HAP-1 (cell line): ENCODE results near the gene TEX53.

Source experiments
- DNase-seq, 2 experiments: peaks; one replicate each; pipeline ENCODE4 v3.0.0-alpha.2; 2016 to 2020; ENCODE audit warnings: low spot score in 2 of 2
- H3K27me3 ChIP-seq: fragments of 250-450 bp; sonication (Bioruptor Pico); 2 replicates; pipeline ENCODE4 v1.5.1; 2020; ENCODE audit warnings: low read depth, mild to moderate bottlenecking, moderate library complexity
- H3K36me3 ChIP-seq: fragments of 250-450 bp; sonication (Bioruptor Pico); replicated peaks from 2 replicates; pipeline ENCODE4 v1.5.1; 2020; ENCODE audit warnings: mild to moderate bottlenecking
- H3K4me1 ChIP-seq: fragments of 250-450 bp; sonication (Bioruptor Pico); 2 replicates; pipeline ENCODE4 v1.5.1; 2020; ENCODE audit warnings: mild to moderate bottlenecking
- H3K4me3 ChIP-seq: fragments of 250-450 bp; sonication (Bioruptor Pico); 2 replicates; pipeline ENCODE4 v1.5.1; 2020; ENCODE audit warnings: mild to moderate bottlenecking, moderate library complexity
- H3K9me3 ChIP-seq: fragments of 250-450 bp; sonication (Bioruptor Pico); 2 replicates; pipeline ENCODE4 v1.5.1; 2020; ENCODE audit warnings: mild to moderate bottlenecking, moderate library complexity
- in situ Hi-C: fragments of 300-500 bp; cut with MboI; formaldehyde crosslinking; loops from 3 replicates; pipeline ENCODE4 v1.14.3; 2020; ENCODE audit warnings: low sequenced_read_pairs, inconsistent platforms, mixed read lengths

The TEX53 gene

DNA sequence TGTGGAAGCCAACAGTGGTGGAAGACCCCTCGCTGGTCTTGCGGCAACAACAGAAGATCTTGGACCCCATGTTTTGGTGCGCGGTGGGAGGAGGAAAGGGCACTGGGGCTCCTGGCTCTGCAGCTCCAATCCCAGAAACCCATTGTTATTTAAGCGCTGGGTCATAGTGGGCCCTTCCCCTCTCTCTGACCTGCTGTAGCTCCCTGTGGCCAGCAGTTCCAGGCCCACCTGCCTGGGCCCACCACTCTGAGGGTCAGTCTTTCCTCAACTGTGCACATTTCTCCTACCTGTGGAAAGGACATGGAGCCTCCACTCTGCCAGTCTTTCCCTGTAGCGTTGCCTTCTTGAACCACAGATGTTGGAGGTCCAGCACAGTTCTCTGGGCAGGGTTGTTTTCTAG is at the start of gene TEX53:
Gene TEX53 (minus strand): TSS at position 101 of the 400 bp plus-strand sequence. CDS start 31 bp downstream, at position 70.
- in situ Hi-C loops: loop anchor here (10.0 kb wide), 2 partner anchors 223 to 253 kb away; no protein-coding TSS in a partner anchor
- Histone ChIP-seq H3K4me1 (peaks cover 4% of the 10 kb centered on the region; the same call in 1 of the 2 replicates), H3K4me3 (no peak within 1 kb of the TSS), H3K9me3 (no peaks in the 10 kb centered on the region), H3K27me3 (peaks cover 2% of the 10 kb centered on the region; the same call in 1 of the 2 replicates), H3K36me3 (no peaks in the 10 kb centered on the region)
- no peak for DNase-seq

DNA sequence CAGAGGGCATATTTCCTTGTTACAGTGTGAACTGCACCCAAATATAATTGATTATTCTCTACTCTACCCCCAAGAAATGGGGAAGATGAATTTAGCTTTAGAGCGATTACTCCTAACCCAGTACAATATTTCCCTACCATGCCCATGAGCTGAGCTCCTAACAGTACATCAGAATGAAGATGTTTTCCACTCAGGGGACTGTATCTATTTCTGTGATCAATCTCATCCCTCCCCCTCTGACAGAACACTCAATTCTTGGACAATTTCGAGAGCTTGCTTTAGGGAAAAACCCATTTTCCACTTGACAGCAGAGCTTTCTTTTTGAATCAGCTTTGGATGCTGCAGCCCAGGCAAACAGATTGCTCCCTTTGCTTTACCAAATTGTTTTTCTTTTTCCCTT is 49.1 kb upstream of the TEX53 start:
- H3K27me3 ChIP-seq: no peaks in the 10 kb centered on the region
- H3K4me1 ChIP-seq: no peaks in the 10 kb centered on the region
- in situ Hi-C loops: no loop called here
- DNase-seq: no peak
- H3K4me3 ChIP-seq: no peak overlapping the region
- H3K36me3 ChIP-seq: no peaks in the 10 kb centered on the region
- no peaks in the 10 kb centered on the region for H3K9me3 ChIP-seq

DNA sequence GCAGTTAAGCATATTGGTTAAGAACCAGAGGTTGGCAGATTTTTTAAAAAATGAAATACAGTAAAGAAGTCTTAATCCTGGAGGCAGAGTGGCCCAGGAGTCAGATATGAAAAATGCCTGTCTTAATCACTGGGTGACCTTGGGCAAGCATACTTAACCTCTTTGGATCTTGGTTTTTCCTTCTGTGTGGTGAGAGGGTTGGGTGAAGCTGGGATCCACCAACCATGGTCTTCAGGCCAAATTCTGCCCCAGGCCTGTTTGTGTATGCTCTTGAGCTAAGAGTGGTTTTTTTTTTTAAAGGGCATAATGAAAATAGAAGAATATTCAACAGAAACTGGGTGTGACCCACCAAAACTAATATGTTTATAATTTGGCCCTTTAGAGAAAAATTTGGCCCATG is 44.4 kb upstream of the TEX53 start:
- Histone ChIP-seq H3K36me3 (no peaks in the 10 kb centered on the region), H3K9me3 (no peaks in the 10 kb centered on the region), H3K4me1 (no peaks in the 10 kb centered on the region), H3K27me3 (no peaks in the 10 kb centered on the region), H3K4me3 (no peak overlapping the region)
- DNase-seq: no peak
- in situ Hi-C loops: no loop called here

DNA sequence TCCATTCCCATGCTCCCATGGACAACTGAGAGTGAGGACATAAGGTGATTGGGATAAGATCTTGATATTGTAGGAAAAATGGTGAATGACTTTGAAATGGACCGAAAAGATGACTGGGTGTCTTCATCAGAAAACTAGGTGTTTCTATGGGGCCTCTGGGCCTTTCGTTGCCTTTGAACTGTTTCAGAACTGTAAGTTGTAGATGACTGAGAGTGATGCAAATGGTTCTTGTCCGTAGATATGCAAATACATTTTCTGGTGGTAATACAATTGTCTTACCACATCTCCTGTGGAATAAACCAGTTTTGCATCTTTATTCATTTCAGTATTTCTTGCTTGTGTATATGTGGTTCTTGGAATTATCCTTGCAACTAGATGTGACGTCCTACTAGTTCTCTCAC is 40.3 kb upstream of the TEX53 start:
- in situ Hi-C loops: no loop called here
- Histone ChIP-seq H3K36me3 (no peaks in the 10 kb centered on the region), H3K4me1 (no peaks in the 10 kb centered on the region), H3K4me3 (no peak overlapping the region), H3K27me3 (no peaks in the 10 kb centered on the region; the same call in 1 of the 2 replicates), H3K9me3 (no peaks in the 10 kb centered on the region)
- no peak for DNase-seq

DNA sequence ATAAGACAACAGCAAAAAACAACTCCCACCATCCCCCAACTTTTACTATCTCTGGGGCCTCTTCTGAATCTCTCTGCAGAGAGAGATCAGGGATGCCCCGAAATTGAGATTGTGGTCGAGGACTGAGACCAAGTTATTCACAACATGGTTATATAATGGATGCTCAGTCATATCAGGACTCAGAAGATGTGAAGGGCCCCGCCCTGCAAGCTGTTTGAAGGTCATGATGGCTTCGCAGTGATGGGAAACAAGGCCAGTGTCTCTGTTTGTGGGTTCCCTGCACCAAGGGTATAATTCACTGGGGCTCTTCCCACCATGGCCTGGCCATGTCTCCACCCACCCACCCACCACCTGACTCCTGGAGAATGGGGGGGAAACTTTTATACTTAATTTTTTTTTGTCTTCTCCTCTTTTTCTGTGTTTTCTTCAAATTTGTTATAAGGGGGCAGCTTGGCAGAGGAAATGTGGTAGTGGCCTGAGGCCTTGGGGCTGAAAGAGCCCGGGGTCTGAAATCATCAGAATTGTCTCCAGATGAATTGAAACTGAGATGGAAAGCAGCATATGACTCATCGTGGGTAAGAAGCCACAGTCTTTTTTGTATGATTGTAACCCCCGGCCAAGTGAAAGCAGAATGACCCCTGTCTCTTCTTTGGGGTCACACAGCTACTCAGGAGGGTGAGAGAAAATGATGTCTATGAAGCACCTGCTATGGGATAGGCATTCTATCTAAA is 39.4 kb upstream of the TEX53 start:
- Histone ChIP-seq H3K27me3 (no peaks in the 10 kb centered on the region; the same call in 1 of the 2 replicates), H3K36me3 (no peaks in the 10 kb centered on the region), H3K9me3 (no peaks in the 10 kb centered on the region), H3K4me1 (no peaks in the 10 kb centered on the region), H3K4me3 (no peak overlapping the region)
- in situ Hi-C loops: no loop called here
- no peak for DNase-seq

DNA sequence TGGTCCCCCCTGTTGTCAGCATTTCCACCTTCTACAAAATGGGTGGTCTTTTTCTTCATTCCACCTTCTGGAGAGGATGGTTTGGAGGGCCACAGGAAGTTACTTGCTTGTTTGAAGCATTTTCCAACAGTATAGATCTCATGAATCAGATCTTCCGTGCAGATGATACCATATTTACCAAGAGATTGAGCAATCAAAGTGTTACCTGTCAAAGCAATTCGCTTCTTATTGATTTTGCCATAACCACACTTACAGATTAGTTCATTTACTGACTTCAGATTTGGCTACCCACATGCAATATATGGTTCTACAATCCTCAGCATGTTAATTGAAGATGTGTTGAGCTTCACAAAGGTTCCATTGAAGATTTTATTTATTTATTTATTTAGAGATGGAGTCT is 38.3 kb upstream of the TEX53 start:
- Histone ChIP-seq H3K36me3 (no peaks in the 10 kb centered on the region), H3K4me3 (no peak overlapping the region), H3K27me3 (no peaks in the 10 kb centered on the region; the same call in 1 of the 2 replicates), H3K9me3 (no peaks in the 10 kb centered on the region), H3K4me1 (no peaks in the 10 kb centered on the region)
- in situ Hi-C loops: no loop called here
- DNase-seq: no peak

DNA sequence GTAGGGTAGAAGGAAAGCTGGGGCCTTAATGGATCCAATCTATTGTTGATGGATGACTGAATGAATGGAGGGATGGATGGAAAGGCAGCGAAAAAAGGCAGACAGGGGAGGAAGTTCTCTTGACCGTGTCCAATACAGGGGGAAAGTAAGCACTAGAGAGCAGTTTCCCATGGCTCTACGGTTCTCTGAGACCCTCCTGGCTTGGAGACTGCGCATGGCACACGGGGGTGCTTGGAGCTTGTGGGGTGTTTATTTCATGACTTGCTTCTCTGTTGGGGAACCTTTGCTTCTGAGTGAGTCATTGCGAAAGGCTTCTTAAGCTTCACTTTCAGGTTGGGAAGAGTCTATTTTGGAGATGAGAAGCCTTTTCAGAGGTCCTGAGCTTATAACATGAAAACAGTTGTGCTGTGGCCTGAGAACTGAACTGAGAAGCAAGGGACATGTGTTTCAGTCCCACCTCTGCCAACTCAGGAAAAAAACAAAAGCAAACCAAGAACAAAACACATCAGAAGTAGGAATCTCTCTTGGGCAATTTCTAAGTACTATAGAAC is 37.2 kb upstream of the TEX53 start:
- peaks cover 2% of the 10 kb centered on the region; the same call in 1 of the 2 replicates for H3K27me3 ChIP-seq
- no peak overlapping the region for H3K4me3 ChIP-seq
- in situ Hi-C loops: no loop called here
- no peaks in the 10 kb centered on the region for H3K36me3 ChIP-seq
- no peak for DNase-seq
- no peaks in the 10 kb centered on the region for H3K4me1 ChIP-seq
- no peaks in the 10 kb centered on the region for H3K9me3 ChIP-seq

DNA sequence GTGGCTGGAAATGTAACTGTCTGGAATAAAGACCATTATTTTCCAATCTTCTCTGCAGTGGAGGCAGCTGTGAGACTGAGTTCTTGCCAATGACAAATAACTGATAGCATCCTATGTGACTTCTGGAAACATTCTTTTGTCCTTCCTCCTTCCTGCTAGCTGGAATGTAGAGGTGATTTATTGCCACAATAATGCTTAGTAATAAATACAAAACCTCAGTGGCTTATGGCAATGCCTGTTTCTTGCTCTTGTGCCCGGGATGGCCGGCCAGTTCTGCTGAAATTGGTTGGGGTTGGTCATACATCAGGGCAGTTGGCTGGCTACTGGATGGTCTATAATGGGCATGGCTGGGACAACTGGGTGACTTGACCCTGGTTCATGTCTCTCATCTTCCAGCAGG is 36.5 kb upstream of the TEX53 start:
- in situ Hi-C loops: no loop called here
- Histone ChIP-seq H3K9me3 (no peaks in the 10 kb centered on the region), H3K4me3 (no peak overlapping the region), H3K4me1 (no peaks in the 10 kb centered on the region), H3K27me3 (peaks cover 2% of the 10 kb centered on the region; the same call in 1 of the 2 replicates), H3K36me3 (no peaks in the 10 kb centered on the region)
- DNase-seq: no peak

DNA sequence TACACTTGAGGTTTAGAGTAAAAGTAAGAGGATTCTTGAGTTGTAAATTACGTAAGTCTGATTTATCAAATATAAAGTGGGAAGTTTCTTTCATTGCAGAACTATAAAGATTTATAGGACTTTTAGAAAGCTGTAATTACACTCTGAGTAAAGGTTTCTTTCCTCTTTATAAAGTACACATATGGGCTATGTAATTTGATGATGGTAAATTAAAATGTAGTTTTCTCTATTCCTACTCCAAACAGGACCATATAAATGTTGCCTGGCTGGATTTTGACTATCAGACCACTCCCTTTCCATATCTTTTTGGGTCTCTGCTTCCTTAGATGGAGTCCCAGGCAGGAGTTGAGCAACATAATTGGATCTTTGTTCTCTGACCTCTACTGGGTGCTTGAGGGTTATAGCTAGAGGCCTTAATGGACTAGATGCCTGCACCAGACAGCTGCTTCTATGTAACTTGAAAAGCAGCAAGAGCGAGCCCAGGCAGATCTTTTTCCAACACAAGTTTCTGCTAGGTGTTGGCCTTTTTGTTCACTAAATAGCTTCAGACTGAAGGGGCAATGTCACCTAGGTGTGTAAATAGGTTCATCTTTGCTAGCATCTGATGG is 35.7 kb upstream of the TEX53 start:
- peaks cover 2% of the 10 kb centered on the region; the same call in 1 of the 2 replicates for H3K27me3 ChIP-seq
- H3K9me3 ChIP-seq: no peaks in the 10 kb centered on the region
- H3K4me3 ChIP-seq: no peak overlapping the region
- no peak for DNase-seq
- H3K4me1 ChIP-seq: no peaks in the 10 kb centered on the region
- in situ Hi-C loops: no loop called here
- H3K36me3 ChIP-seq: no peaks in the 10 kb centered on the region

DNA sequence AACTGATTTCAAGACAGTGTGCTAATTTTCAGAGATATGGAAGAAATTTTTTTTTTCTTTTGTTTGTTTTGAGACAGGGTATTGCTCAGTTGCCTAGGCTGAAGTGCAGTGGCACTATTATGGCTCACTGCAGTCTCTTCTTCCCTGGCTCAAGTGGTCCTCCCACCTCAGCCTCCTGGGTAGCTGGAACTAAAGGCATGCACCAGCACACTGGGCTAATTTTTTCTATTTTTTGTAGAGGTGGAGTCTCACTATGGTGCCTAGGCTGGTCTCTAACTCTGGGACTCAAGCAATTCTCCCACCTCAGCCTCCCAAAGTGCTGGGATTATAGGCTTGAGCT is 34.3 kb upstream of the TEX53 start:
- Histone ChIP-seq H3K36me3 (no peaks in the 10 kb centered on the region), H3K9me3 (no peaks in the 10 kb centered on the region), H3K4me1 (no peaks in the 10 kb centered on the region), H3K27me3 (peaks cover 2% of the 10 kb centered on the region), H3K4me3 (no peak overlapping the region)
- in situ Hi-C loops: no loop called here
- DNase-seq: no peak

DNA sequence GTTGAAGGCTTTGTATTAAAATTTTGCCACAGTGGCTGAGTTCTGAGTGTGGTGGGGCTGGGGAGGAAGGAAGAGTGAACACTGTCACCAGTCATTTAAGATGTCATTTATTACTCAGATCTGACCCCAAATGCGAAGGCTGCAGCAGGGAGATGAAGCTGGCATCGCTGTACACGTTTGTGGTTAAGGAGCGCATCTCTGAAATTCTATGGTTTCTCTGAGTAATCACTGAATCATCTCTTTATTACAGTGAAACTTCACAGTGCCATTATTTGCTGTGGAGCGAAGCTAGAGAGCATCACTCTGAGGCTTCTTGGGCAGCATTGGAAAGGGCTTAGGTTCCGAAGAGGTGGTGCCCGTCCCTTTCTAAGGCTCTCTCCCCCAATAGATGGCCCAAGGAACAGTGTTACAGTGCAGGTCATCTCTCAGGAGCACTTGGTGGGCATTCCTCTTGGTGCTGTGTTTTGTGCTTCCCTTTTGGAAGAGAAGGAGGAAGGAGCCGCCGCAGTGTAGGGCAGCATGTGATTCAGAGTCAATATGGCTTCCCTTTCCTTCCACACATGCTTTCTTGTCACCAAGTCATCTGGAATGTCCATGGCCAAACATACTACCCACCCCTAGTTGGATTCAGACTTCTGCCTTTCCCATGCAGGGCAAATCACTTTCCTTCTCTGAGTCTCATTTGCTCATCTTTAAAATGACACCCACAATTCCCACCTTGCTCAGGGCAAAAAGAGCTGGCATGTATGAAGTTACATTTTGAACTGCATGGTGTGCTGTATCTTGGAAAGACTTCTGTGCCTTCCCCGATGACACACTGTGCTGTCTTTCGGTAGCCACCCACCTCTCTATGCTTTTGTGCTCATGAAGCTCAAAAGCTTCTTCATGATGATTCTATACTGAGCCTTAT is 33.7 kb upstream of the TEX53 start:
- no peaks in the 10 kb centered on the region for H3K4me1 ChIP-seq
- no peak overlapping the region for H3K4me3 ChIP-seq
- no peaks in the 10 kb centered on the region for H3K36me3 ChIP-seq
- DNase-seq: no peak
- in situ Hi-C loops: no loop called here
- peaks cover 2% of the 10 kb centered on the region for H3K27me3 ChIP-seq
- H3K9me3 ChIP-seq: no peaks in the 10 kb centered on the region

DNA sequence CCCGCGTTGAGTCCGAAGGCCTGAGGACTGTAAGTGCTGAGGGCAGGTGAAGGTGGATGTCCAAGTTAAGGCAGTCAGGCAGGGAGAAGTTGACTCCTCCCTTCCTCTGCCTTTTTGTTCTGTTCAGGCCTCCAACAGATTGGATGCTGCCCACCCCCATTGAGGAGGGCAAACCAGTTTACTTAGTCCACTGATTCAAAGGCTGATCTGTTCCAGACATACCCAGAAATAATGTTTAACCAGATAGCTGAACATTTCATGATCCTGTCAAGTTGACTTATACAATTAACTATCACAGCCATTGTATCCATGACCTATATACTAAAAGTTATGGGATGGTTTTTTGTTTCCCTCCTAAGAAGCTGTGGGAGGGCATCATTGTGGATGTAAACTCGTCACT is 32.7 kb upstream of the TEX53 start:
- DNase-seq: no peak
- in situ Hi-C loops: no loop called here
- H3K4me1 ChIP-seq: no peaks in the 10 kb centered on the region

DNA sequence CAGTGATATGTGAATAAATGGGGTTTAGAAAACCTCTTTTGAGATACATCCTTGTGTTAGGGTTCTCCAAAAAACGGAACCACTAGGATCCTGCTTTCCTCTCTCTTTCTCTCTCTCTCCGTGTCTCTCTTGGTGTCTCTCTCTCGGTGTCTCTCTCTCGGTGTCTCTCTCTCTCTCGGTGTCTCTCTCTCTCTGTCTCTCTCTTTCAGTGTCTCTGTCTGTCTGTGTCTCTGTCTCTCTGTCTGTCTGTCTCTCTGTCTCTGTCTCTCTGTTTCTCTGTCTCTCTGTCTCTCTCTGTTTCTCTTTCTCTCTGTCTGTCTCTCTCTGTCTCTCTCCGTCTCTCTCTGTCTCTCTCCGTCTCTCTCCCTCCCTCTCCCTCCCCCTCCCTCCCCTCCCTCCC is 32.2 kb upstream of the TEX53 start:
- no peak for DNase-seq
- Histone ChIP-seq H3K27me3 (peaks cover 2% of the 10 kb centered on the region), H3K4me3 (no peak overlapping the region), H3K9me3 (no peaks in the 10 kb centered on the region), H3K36me3 (no peaks in the 10 kb centered on the region), H3K4me1 (no peaks in the 10 kb centered on the region)
- in situ Hi-C loops: no loop called here

More for the DNA sequence above, 32.7 kb upstream of the TEX53 start:
- H3K36me3 ChIP-seq: no peaks in the 10 kb centered on the region
- H3K4me3 ChIP-seq: no peak overlapping the region
- H3K27me3 ChIP-seq: peaks cover 2% of the 10 kb centered on the region
- no peaks in the 10 kb centered on the region for H3K9me3 ChIP-seq
